ENCODE measurements around the gene EPHB2. TPM values are rescaled to one million over a fixed set of nuclear protein-coding genes. Genes with fewer than 3 reads are reported as not detected.

Gene EPHB2
- polyA plus RNA-seq, 1 donor from 2014 or later, result 22.8 TPM

DNA sequence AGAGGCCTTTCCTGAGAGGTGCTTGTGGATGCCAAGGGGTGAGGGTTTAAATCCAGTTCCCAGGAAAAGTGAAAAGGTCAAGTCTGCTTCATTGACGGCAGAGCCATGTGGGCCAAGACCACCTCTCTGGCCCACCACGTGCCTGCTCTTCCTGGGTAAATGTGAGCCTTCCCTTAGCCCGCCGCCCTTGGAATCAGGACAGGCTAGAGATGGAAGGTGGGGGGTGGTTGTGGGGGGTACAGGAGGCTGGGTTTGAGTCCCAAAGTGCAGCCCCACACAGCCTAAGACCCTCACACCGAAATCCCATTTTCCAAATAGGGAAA, 104.4 kb downstream of the EPHB2 start:
- Histone ChIP-seq H3K9me3 (ENCODE audit: low read length) (no peaks in the 10 kb centered on the region), H3K79me2 (replicated peaks; ENCODE audit: insufficient read depth, low read length) (no peaks in the 10 kb centered on the region), H3K4me3 (ENCODE audit: low read length) (no peak overlapping the region), H3K4me2 (ENCODE audit: low read length) (no peak overlapping the region), H2AFZ (ENCODE audit: low read depth, low read length) (no peak overlapping the region), H3K9ac (ENCODE audit: low read length) (no peak overlapping the region), H3K27ac (ENCODE audit: low read length) (no peak overlapping the region), H3K27me3 (ENCODE audit: insufficient read depth, low read depth, low read length) (no peaks in the 10 kb centered on the region), H3K36me3 (ENCODE audit: insufficient read depth, low read length) (no peaks in the 10 kb centered on the region), H3F3A (ENCODE audit: insufficient read depth, low read length, poor library complexity, severe bottlenecking) (no peaks in the 10 kb centered on the region), H4K20me1 (ENCODE audit: insufficient read depth) (no peaks in the 10 kb centered on the region), H3K9me2 (ENCODE audit: insufficient read depth, low read length) (no peaks in the 10 kb centered on the region)
- TF ChIP-seq EP300 (conservative IDR thresholded peaks at IDR 0.05; ENCODE audit: poor library complexity, severe bottlenecking) (no peak), POLR2AphosphoS5 (IDR thresholded peaks at IDR 0.05) (no peak), RAD21 (conservative IDR thresholded peaks at IDR 0.05) (no peak), MXI1 (conservative IDR thresholded peaks at IDR 0.05; ENCODE audit: poor library complexity, severe bottlenecking) (no peak), TAF1 (IDR thresholded peaks at IDR 0.05; ENCODE audit: low read depth) (no peak), SMC3 (conservative IDR thresholded peaks at IDR 0.05; ENCODE audit: poor library complexity) (no peak), EZH2 (IDR thresholded peaks at IDR 0.05; ENCODE audit: borderline replicate concordance, insufficient read depth, low read length, poor library complexity, severe bottlenecking) (no peak), REST (IDR thresholded peaks at IDR 0.05; ENCODE audit: borderline replicate concordance) (no peak)
- TF ChIP-seq, protein P1, sequence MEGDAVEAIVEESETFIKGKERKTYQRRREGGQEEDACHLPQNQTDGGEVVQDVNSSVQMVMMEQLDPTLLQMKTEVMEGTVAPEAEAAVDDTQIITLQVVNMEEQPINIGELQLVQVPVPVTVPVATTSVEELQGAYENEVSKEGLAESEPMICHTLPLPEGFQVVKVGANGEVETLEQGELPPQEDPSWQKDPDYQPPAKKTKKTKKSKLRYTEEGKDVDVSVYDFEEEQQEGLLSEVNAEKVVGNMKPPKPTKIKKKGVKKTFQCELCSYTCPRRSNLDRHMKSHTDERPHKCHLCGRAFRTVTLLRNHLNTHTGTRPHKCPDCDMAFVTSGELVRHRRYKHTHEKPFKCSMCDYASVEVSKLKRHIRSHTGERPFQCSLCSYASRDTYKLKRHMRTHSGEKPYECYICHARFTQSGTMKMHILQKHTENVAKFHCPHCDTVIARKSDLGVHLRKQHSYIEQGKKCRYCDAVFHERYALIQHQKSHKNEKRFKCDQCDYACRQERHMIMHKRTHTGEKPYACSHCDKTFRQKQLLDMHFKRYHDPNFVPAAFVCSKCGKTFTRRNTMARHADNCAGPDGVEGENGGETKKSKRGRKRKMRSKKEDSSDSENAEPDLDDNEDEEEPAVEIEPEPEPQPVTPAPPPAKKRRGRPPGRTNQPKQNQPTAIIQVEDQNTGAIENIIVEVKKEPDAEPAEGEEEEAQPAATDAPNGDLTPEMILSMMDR (IDR thresholded peaks at IDR 0.05; ENCODE audit: poor library complexity, severe bottlenecking), result no peak

DNA sequence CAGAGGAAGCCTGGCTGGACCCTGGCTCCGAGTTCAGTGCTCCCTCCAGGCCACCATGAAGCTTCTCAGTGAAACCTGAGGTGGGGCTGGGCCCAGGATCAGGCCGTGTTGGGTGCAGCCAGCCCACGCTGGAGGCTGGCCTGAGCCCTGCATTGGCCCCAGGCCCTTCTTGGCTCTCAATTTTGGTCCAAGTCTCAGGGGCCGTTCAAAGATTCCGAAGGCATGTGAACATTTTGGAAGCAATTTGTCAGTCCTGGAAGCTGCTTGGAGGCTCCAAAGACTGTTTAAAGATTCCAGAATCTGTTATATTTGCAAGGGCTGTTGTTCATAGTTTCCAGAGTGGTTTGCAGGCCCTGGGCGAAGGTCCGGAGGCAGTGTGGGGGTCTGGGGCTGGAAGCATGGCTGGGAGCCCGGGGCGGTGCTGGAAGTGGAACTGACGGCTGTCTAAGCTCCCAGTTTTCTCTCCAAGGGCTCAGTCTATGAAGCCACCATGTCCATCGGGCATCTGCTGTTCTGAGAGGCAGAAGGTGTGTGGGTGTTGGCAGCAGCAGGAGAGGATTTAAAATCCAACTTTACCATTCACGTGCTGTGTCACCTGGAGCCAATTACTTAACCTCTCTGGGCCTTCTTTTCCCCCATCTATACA, 104.9 kb downstream of the EPHB2 start:
- Histone ChIP-seq H3K9me3 (ENCODE audit: low read length) (no peaks in the 10 kb centered on the region), H3F3A (ENCODE audit: insufficient read depth, low read length, poor library complexity, severe bottlenecking) (no peaks in the 10 kb centered on the region), H3K79me2 (replicated peaks; ENCODE audit: insufficient read depth, low read length) (no peaks in the 10 kb centered on the region), H3K36me3 (ENCODE audit: insufficient read depth, low read length) (no peaks in the 10 kb centered on the region), H3K4me3 (ENCODE audit: low read length) (no peak overlapping the region), H2AFZ (ENCODE audit: low read depth, low read length) (no peak overlapping the region), H3K9ac (ENCODE audit: low read length) (no peak overlapping the region), H3K27me3 (ENCODE audit: insufficient read depth, low read depth, low read length) (no peaks in the 10 kb centered on the region), H4K20me1 (ENCODE audit: insufficient read depth) (no peaks in the 10 kb centered on the region), H3K4me2 (ENCODE audit: low read length) (no peak overlapping the region), H3K9me2 (ENCODE audit: insufficient read depth, low read length) (no peaks in the 10 kb centered on the region), H3K27ac (ENCODE audit: low read length) (no peak overlapping the region)
- TF ChIP-seq POLR2AphosphoS5 (IDR thresholded peaks at IDR 0.05) (no peak), MXI1 (conservative IDR thresholded peaks at IDR 0.05; ENCODE audit: poor library complexity, severe bottlenecking) (no peak), EP300 (conservative IDR thresholded peaks at IDR 0.05; ENCODE audit: poor library complexity, severe bottlenecking) (no peak), TAF1 (IDR thresholded peaks at IDR 0.05; ENCODE audit: low read depth) (no peak), SMC3 (conservative IDR thresholded peaks at IDR 0.05; ENCODE audit: poor library complexity) (no peak), EZH2 (IDR thresholded peaks at IDR 0.05; ENCODE audit: borderline replicate concordance, insufficient read depth, low read length, poor library complexity, severe bottlenecking) (no peak), RAD21 (conservative IDR thresholded peaks at IDR 0.05) (no peak), REST (IDR thresholded peaks at IDR 0.05; ENCODE audit: borderline replicate concordance) (no peak)
- TF ChIP-seq, protein P1 (IDR thresholded peaks at IDR 0.05; ENCODE audit: poor library complexity, severe bottlenecking), result no peak
